H9 (cell line): ENCODE data around the gene MCM8. TPM values are rescaled to one million over a fixed set of nuclear protein-coding genes. Genes with fewer than 3 reads are reported as not detected.

ENCODE experiments used
- DNase-seq: peaks from one replicate; pipeline ENCODE4 v3.0.0-alpha.2; 2017
- H2AFZ ChIP-seq: one replicate; pipeline ENCODE4 v1.6.1; 2013; ENCODE audit warnings: mild to moderate bottlenecking, low read length, control low read depth, moderate library complexity
- H2AK5ac ChIP-seq: 2 replicates; pipeline ENCODE4 v1.6.1; 2013; ENCODE audit warnings: low read length, control low read depth, mixed read lengths; ENCODE audit not compliant: insufficient read length
- H2BK120ac ChIP-seq: one replicate; pipeline ENCODE4 v1.6.1; 2013; ENCODE audit warnings: low read depth, mild to moderate bottlenecking, low read length, control low read depth, inconsistent platforms; ENCODE audit not compliant: poor library complexity, severe bottlenecking
- H2BK12ac ChIP-seq: 2 replicates; pipeline ENCODE4 v1.6.1; 2013; ENCODE audit warnings: low read length, control low read depth, mixed read lengths, low read depth; ENCODE audit not compliant: insufficient read length
- H2BK15ac ChIP-seq: 2 replicates; pipeline ENCODE4 v1.6.1; 2013; ENCODE audit warnings: low read depth, low read length, control low read depth
- H2BK20ac ChIP-seq: one replicate; pipeline ENCODE4 v1.6.1; 2013; ENCODE audit warnings: low read depth, mild to moderate bottlenecking, low read length, control low read depth, inconsistent platforms; ENCODE audit not compliant: poor library complexity, severe bottlenecking
- H2BK5ac ChIP-seq: 2 replicates; pipeline ENCODE4 v1.6.1; 2013; ENCODE audit warnings: low read length, control low read depth, mixed read lengths; ENCODE audit not compliant: insufficient read length
- H3K14ac ChIP-seq: 2 replicates; pipeline ENCODE4 v1.6.1; 2013; ENCODE audit warnings: low read length, control low read depth; ENCODE audit not compliant: insufficient read depth
- H3K18ac ChIP-seq: 2 replicates; pipeline ENCODE4 v1.6.1; 2013; ENCODE audit warnings: low read depth, mild to moderate bottlenecking, mixed read lengths, low read length, control low read depth; ENCODE audit not compliant: insufficient read length
- H3K23ac ChIP-seq: 2 replicates; pipeline ENCODE4 v1.6.1; 2013; ENCODE audit warnings: low read length, control low read depth, mixed read lengths, low read depth; ENCODE audit not compliant: insufficient read length
- H3K23me2 ChIP-seq: 2 replicates; pipeline ENCODE4 v1.6.1; 2013; ENCODE audit warnings: low read depth, mild to moderate bottlenecking, mixed read lengths, low read length, control low read depth; ENCODE audit not compliant: insufficient read length, poor library complexity, severe bottlenecking
- H3K27ac ChIP-seq: 2 replicates; pipeline ENCODE4 v1.5.1; 2013; ENCODE audit warnings: low read length, control low read depth, mixed read lengths, low read depth; ENCODE audit not compliant: insufficient read length
- H3K27me3 ChIP-seq: 2 replicates; pipeline ENCODE4 v1.6.1; 2013; ENCODE audit warnings: low read length, control low read depth, inconsistent platforms; ENCODE audit not compliant: insufficient read depth
- H3K4ac ChIP-seq: 2 replicates; pipeline ENCODE4 v1.6.1; 2013; ENCODE audit warnings: low read depth, mild to moderate bottlenecking, control low read depth, inconsistent platforms, low read length, moderate library complexity
- H3K4me1 ChIP-seq: 2 replicates; pipeline ENCODE4 v1.6.1; 2013; ENCODE audit warnings: low read length, control low read depth, inconsistent platforms; ENCODE audit not compliant: insufficient read depth
- H3K4me2 ChIP-seq: 2 replicates; pipeline ENCODE4 v1.6.1; 2013; ENCODE audit warnings: low read length, control low read depth, mixed read lengths; ENCODE audit not compliant: insufficient read length, insufficient read depth
- H3K56ac ChIP-seq: 2 replicates; pipeline ENCODE4 v1.6.1; 2013; ENCODE audit warnings: low read depth, mild to moderate bottlenecking, mixed read lengths, low read length, control low read depth; ENCODE audit not compliant: insufficient read length
- H3K79me1 ChIP-seq: 2 replicates; pipeline ENCODE4 v1.6.1; 2013; ENCODE audit warnings: low read depth, mild to moderate bottlenecking, moderate library complexity, low read length, control low read depth, inconsistent platforms; ENCODE audit not compliant: insufficient read depth, poor library complexity, severe bottlenecking
- H3K79me2 ChIP-seq: 2 replicates; pipeline ENCODE4 v1.6.1; 2013; ENCODE audit warnings: low read length, control low read depth, inconsistent platforms; ENCODE audit not compliant: insufficient read depth
- H3K9ac ChIP-seq: 2 replicates; pipeline ENCODE4 v1.6.1; 2013; ENCODE audit warnings: low read length, control low read depth, mixed read lengths; ENCODE audit not compliant: insufficient read length; ENCODE audit errors: extremely low read depth
- H3K9me3 ChIP-seq: one replicate; pipeline ENCODE4 v1.6.1; 2013; ENCODE audit warnings: low read depth, low read length, inconsistent platforms; ENCODE audit not compliant: control insufficient read depth
- H3T11ph ChIP-seq: one replicate; pipeline ENCODE4 v1.6.1; 2013; ENCODE audit warnings: mild to moderate bottlenecking, low read length, control low read depth, inconsistent platforms
- H4K20me1 ChIP-seq: one replicate; pipeline ENCODE4 v1.6.1; 2013; ENCODE audit not compliant: control insufficient read depth, insufficient read length, insufficient read depth
- H4K5ac ChIP-seq: 2 replicates; pipeline ENCODE4 v1.6.1; 2013; ENCODE audit warnings: low read depth, mild to moderate bottlenecking, mixed read lengths, low read length, control low read depth; ENCODE audit not compliant: insufficient read length
- H4K8ac ChIP-seq: replicated peaks from 2 replicates; pipeline ENCODE4 v1.6.1; 2013; ENCODE audit warnings: low read length, control low read depth, mixed read lengths, low read depth; ENCODE audit not compliant: insufficient read length
- H4K91ac ChIP-seq: 2 replicates; pipeline ENCODE4 v1.6.1; 2013; ENCODE audit warnings: low read depth, mild to moderate bottlenecking, moderate library complexity, mixed read lengths, low read length, control low read depth; ENCODE audit not compliant: insufficient read length
- H3K27ac Mint-ChIP-seq, 3 experiments: 2 replicates in 2 of 3; 3 replicates in 1 of 3; pipeline ENCODE4 v1.8.0; 2020 to 2021; ENCODE audit warnings: mixed read lengths in 3 of 3, mild to moderate bottlenecking in 1 of 3, moderate library complexity in 1 of 3
- H3K27me3 Mint-ChIP-seq: 2 replicates; pipeline ENCODE4 v1.8.0; 2021; ENCODE audit warnings: low read depth, mild to moderate bottlenecking, moderate library complexity, mixed read lengths
- H3K36me3 Mint-ChIP-seq, 3 experiments: 2 replicates in 2 of 3; 3 replicates in 1 of 3; pipeline ENCODE4 v1.8.0; 2020 to 2021; ENCODE audit warnings: low read depth in 3 of 3, mixed read lengths in 3 of 3; ENCODE audit not compliant: insufficient read depth in 1 of 3
- H3K4me1 Mint-ChIP-seq, 2 experiments: 2 replicates each; pipeline ENCODE4 v1.8.0; 2020; ENCODE audit warnings: mixed read lengths in 2 of 2
- H3K4me3 Mint-ChIP-seq, 2 experiments: 2 replicates in 1 of 2; 3 replicates in 1 of 2; pipeline ENCODE4 v1.8.0; 2020 to 2021; ENCODE audit warnings: mild to moderate bottlenecking in 2 of 2, mixed read lengths in 2 of 2, moderate library complexity in 1 of 2
- H3K9me3 Mint-ChIP-seq, 2 experiments: 2 replicates in 1 of 2; 3 replicates in 1 of 2; pipeline ENCODE4 v1.8.0; 2020; ENCODE audit warnings: mild to moderate bottlenecking in 2 of 2, mixed read lengths in 2 of 2, moderate library complexity in 1 of 2
- WGBS: extraction: QIAGEN DNeasy Blood & Tissue Kit; methylation state at CpG from one replicate; pipeline ENCODE4 v1.1.7; 2013; ENCODE audit warnings: missing lambda C conversion rate, low lambda C conversion rate, mixed read lengths; ENCODE audit not compliant: insufficient read length; ENCODE audit errors: extremely low coverage; 5-methylcytosine and 5-hydroxymethylcytosine counted together
- total RNA-seq: library from RNA; stranded (reverse); gene quantifications from 2 replicates; pipeline ENCODE4 v1.2.1, GENCODE V29; 2021
- TF ChIP-seq, protein P1 (sequence below): fragments of 200-600 bp; sonication (generic); conservative IDR thresholded peaks from 3 replicates; pipeline ENCODE4 v1.8.0; 2021; ENCODE audit warnings: antibody characterized with exemption, mild to moderate bottlenecking

The MCM8 gene
- total RNA-seq, 1 experiment from 2014 or later: 32.2 TPM

DNA sequence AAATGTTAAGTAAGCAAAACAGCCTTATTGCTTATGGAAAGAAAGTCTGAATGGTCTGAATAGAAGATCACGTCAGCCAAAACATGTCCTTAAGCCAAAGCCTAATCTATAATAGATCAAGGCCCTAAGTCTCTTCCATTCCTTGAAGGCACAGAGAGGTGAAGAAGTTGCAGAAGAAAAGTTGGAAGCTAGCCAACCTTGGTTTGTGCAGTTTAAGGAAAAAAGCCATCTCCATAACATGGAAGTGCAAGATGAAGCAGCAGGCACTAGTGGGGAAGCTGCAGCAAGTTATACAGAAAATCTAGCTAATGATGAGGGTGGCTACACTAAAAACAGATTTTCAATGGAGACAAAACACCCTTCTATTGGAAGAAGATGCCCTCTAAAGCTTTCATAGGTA, 74.3 kb downstream of the MCM8 start:
- Histone ChIP-seq H2BK5ac (no peak overlapping the region), H2AFZ (no peak overlapping the region), H3K14ac (no peak overlapping the region), H3T11ph (no peak overlapping the region), H2BK15ac (no peak overlapping the region), H3K23me2 (no peaks in the 10 kb centered on the region), H4K91ac (no peak overlapping the region), H3K4me1 (no peaks in the 10 kb centered on the region), H3K79me1 (peaks cover 6% of the 10 kb centered on the region), H3K23ac (no peak overlapping the region), H3K4ac (no peak overlapping the region), H3K27me3 (no peaks in the 10 kb centered on the region), H2BK120ac (no peak overlapping the region), H2AK5ac (no peak overlapping the region), H3K9me3 (no peaks in the 10 kb centered on the region), H3K4me2 (no peak overlapping the region), H3K79me2 (no peaks in the 10 kb centered on the region; the same call in 1 of the 2 replicates), H4K5ac (no peak overlapping the region), H3K9ac (no peak overlapping the region), H4K20me1 (no peaks in the 10 kb centered on the region), H2BK12ac (no peak overlapping the region), H2BK20ac (no peak overlapping the region), H4K8ac (no peak overlapping the region), H3K56ac (no peak overlapping the region), H3K18ac (no peak overlapping the region), H3K27ac (no peak overlapping the region)
- DNase-seq: no peak
- no CpG with 5 or more reads among the region's 1 CpG for WGBS
- H3K4me3 Mint-ChIP-seq: no peak overlapping the region
- no peaks in the 10 kb centered on the region for H3K27me3 Mint-ChIP-seq
- no peak overlapping the region for H3K27ac Mint-ChIP-seq
- H3K4me1 Mint-ChIP-seq: no peaks in the 10 kb centered on the region
- TF ChIP-seq, protein P1, sequence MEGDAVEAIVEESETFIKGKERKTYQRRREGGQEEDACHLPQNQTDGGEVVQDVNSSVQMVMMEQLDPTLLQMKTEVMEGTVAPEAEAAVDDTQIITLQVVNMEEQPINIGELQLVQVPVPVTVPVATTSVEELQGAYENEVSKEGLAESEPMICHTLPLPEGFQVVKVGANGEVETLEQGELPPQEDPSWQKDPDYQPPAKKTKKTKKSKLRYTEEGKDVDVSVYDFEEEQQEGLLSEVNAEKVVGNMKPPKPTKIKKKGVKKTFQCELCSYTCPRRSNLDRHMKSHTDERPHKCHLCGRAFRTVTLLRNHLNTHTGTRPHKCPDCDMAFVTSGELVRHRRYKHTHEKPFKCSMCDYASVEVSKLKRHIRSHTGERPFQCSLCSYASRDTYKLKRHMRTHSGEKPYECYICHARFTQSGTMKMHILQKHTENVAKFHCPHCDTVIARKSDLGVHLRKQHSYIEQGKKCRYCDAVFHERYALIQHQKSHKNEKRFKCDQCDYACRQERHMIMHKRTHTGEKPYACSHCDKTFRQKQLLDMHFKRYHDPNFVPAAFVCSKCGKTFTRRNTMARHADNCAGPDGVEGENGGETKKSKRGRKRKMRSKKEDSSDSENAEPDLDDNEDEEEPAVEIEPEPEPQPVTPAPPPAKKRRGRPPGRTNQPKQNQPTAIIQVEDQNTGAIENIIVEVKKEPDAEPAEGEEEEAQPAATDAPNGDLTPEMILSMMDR: no peak
- H3K36me3 Mint-ChIP-seq: peaks cover 47 to 49% (median 47%) of the 10 kb centered on the region in 3 experiments
- peaks cover 13 to 22% of the 10 kb centered on the region in 2 experiments for H3K9me3 Mint-ChIP-seq
